Large intestine (tissue), 3 donors: ENCODE results near the gene CLEC2L. TPM values are rescaled to one million over a fixed set of nuclear protein-coding genes. Genes with fewer than 3 reads are reported as not detected.

ENCODE experiments used
- DNase-seq, 2 donors: peaks; one replicate each; pipeline versions ENCODE4 v3.0.0 to v3.0.0-alpha.2; 2013
- H3K27ac ChIP-seq: one replicate; pipeline ENCODE4 v1.5.1; 2013; ENCODE audit warnings: low read length
- H3K27me3 ChIP-seq: 2 replicates; pipeline ENCODE4 v1.6.1; 2013; ENCODE audit warnings: low read length; ENCODE audit not compliant: control insufficient read depth, insufficient read depth
- H3K36me3 ChIP-seq: 2 replicates; pipeline ENCODE4 v1.6.1; 2013; ENCODE audit warnings: low read length; ENCODE audit not compliant: control insufficient read depth, insufficient read depth
- H3K4me1 ChIP-seq: one replicate; pipeline ENCODE4 v1.6.1; 2013; ENCODE audit warnings: low read length; ENCODE audit not compliant: control insufficient read depth, insufficient read depth
- H3K4me3 ChIP-seq: one replicate; pipeline ENCODE4 v1.5.1; 2013; ENCODE audit warnings: low read length
- H3K9me3 ChIP-seq: one replicate; pipeline ENCODE4 v1.6.1; 2013; ENCODE audit warnings: mild to moderate bottlenecking, low read depth, low read length, moderate library complexity; ENCODE audit not compliant: control insufficient read depth
- WGBS: methylation state at CpG from one replicate; pipeline ENCODE4 v1.1.5; 2013; ENCODE audit warnings: low lambda C conversion rate; ENCODE audit not compliant: insufficient coverage; 5-methylcytosine and 5-hydroxymethylcytosine counted together
- polyA plus RNA-seq: library from polyadenylated mRNA; unstranded; fragments of 120-200 nt; gene quantifications from one replicate; pipeline ENCODE4 v1.2.1, GENCODE V29; 2013

CLEC2L gene
- polyA plus RNA-seq, 1 donor: 1.5 TPM

GRCh38 chr7:139567647-139568345 is 44.3 kb downstream of the CLEC2L start:
- Histone ChIP-seq H3K4me3 (no peak overlapping the region), H3K27ac (no peak overlapping the region), H3K36me3 (peaks cover 18% of the 10 kb centered on the region), H3K9me3 (no peaks in the 10 kb centered on the region), H3K27me3 (no peaks in the 10 kb centered on the region), H3K4me1 (no peaks in the 10 kb centered on the region)
- WGBS: 100% methylated on average over 1 of the region's 14 CpGs
- no peak for DNase-seq

DNA sequence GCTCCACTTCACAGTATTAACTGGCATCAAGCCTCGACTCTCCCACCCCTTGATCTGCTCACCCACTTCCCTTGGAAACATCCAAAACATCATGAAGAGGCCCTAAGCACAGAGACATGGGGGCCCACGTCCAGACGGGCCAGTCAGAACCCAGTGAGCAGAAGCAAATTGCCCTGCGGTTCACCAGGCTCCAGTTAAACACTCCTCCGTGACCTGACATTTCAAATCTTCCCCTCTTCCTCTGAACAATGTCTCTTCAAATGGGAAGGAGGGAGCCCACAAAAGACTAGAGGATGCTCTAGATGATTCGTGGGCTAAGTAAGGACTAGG is 44.8 kb downstream of the CLEC2L start:
- Histone ChIP-seq H3K36me3 (peaks cover 24% of the 10 kb centered on the region), H3K4me1 (no peaks in the 10 kb centered on the region), H3K27ac (no peak overlapping the region), H3K9me3 (no peaks in the 10 kb centered on the region), H3K4me3 (no peak overlapping the region), H3K27me3 (no peaks in the 10 kb centered on the region)
- DNase-seq: no peak
- whole genome bisulfite sequencing: no CpG with 5 or more reads among the region's 6 CpGs

GRCh38 chr7:139568813-139569490 is 45.5 kb downstream of the CLEC2L start:
- Histone ChIP-seq H3K4me3 (no peak overlapping the region), H3K4me1 (no peaks in the 10 kb centered on the region), H3K27me3 (no peaks in the 10 kb centered on the region), H3K27ac (no peak overlapping the region), H3K9me3 (no peaks in the 10 kb centered on the region), H3K36me3 (peaks cover 27% of the 10 kb centered on the region)
- no peak for DNase-seq
- WGBS: no CpG with 5 or more reads among the region's 12 CpGs

GRCh38 chr7:139570119-139570518 is 46.6 kb downstream of the CLEC2L start:
- Histone ChIP-seq H3K4me3 (no peak overlapping the region), H3K9me3 (no peaks in the 10 kb centered on the region), H3K4me1 (no peaks in the 10 kb centered on the region), H3K27me3 (no peaks in the 10 kb centered on the region), H3K36me3 (peaks cover 38% of the 10 kb centered on the region), H3K27ac (no peak overlapping the region)
- DNase-seq: no peak
- WGBS: no CpG with 5 or more reads among the region's 8 CpGs

- no peaks in the 10 kb centered on the region for H3K9me3 ChIP-seq
- H3K36me3 ChIP-seq: peaks cover 43% of the 10 kb centered on the region
- no peaks in the 10 kb centered on the region for H3K4me1 ChIP-seq
- no peak overlapping the region for H3K27ac ChIP-seq
- no peaks in the 10 kb centered on the region for H3K27me3 ChIP-seq
- WGBS: no CpG with 5 or more reads among the region's 5 CpGs
- H3K4me3 ChIP-seq: no peak overlapping the region
- no peak for DNase-seq
Measured at GRCh38 chr7:139570626-139571025, 47.1 kb downstream of the CLEC2L start.

DNA sequence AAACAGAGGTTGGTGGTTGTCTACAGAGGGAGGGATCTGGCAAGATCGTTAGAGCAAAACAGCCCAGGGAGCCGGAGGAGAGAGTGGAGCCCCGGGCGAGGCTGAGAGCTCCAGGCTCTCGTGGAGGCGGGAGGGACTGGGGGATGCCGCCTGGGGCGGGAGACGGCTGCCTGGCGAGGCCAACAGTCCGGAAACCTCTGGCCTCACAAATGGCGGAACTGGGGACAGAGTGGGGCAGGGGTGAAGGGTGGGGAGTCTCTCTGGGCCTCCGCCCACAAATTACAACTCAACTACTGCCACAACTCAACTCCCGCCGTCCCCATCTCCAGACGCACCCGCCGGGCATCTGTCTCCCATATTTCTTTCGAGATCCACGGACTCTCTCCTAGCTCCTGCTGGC is 47.7 kb downstream of the CLEC2L start:
- H3K9me3 ChIP-seq: no peaks in the 10 kb centered on the region
- WGBS: 100% methylated on average over 1 of the region's 20 CpGs
- no peak for DNase-seq

DNA sequence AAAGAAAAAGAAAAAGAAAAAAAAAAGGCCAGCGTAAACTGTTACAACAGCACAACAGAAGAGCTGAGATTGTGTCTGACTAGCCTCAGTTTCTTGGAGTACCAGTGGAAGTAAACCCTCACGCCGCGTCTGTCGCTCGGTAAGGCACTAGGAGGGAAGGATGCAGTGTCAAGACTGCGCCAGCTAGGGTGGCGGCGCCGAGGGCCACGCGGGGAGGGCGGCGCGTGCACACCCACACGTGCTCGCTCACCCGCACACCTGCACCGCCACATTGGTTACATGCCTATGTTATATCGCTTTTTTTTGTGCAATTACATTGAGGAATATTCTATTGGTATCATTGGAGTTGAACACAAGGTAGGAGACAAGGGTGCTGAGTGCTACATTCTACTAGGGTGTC is 48.2 kb downstream of the CLEC2L start:
- no peak for DNase-seq
- Histone ChIP-seq H3K9me3 (no peaks in the 10 kb centered on the region), H3K27me3 (no peaks in the 10 kb centered on the region), H3K4me1 (no peaks in the 10 kb centered on the region), H3K4me3 (no peak overlapping the region), H3K27ac (no peak overlapping the region), H3K36me3 (peaks cover 49% of the 10 kb centered on the region)
- WGBS: 100% methylated on average over 2 of the region's 20 CpGs

More for the DNA sequence above, 47.7 kb downstream of the CLEC2L start:
- H3K27ac ChIP-seq: no peak overlapping the region
- H3K36me3 ChIP-seq: peaks cover 48% of the 10 kb centered on the region
- H3K4me3 ChIP-seq: no peak overlapping the region
- H3K27me3 ChIP-seq: no peaks in the 10 kb centered on the region
- no peaks in the 10 kb centered on the region for H3K4me1 ChIP-seq

DNA sequence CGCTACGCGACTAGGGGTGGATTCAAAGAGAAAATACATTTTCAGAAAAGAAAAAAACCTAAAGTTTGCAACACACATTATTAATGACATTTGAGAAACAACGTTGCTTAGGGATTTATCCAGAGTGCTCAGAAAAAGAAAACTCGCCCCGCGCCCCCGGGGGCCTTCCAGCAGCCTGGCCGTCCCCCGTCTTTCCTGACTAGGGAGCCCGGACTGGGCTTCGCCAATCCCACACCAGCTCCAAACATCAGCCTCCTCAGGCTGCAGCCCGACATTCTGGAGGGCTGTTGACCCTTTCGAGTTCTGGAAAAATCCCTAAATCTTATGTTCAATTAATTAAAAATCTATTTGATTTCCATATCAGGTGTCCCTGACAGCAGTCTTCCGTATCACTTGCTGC is 48.6 kb downstream of the CLEC2L start:
- 100% methylated on average over 1 of the region's 15 CpGs for WGBS
- no peaks in the 10 kb centered on the region for H3K9me3 ChIP-seq
- no peak overlapping the region for H3K27ac ChIP-seq
- no peak overlapping the region for H3K4me3 ChIP-seq
- H3K4me1 ChIP-seq: no peaks in the 10 kb centered on the region
- H3K36me3 ChIP-seq: peaks cover 46% of the 10 kb centered on the region
- H3K27me3 ChIP-seq: no peaks in the 10 kb centered on the region
- no peak for DNase-seq

GRCh38 chr7:139572704-139573385 is 49.4 kb downstream of the CLEC2L start:
- WGBS: no CpG with 5 or more reads among the region's 38 CpGs
- Histone ChIP-seq H3K27ac (no peak overlapping the region), H3K4me1 (no peaks in the 10 kb centered on the region), H3K4me3 (no peak overlapping the region), H3K36me3 (peaks cover 46% of the 10 kb centered on the region), H3K9me3 (no peaks in the 10 kb centered on the region), H3K27me3 (no peaks in the 10 kb centered on the region)
- DNase-seq: no peak

DNA sequence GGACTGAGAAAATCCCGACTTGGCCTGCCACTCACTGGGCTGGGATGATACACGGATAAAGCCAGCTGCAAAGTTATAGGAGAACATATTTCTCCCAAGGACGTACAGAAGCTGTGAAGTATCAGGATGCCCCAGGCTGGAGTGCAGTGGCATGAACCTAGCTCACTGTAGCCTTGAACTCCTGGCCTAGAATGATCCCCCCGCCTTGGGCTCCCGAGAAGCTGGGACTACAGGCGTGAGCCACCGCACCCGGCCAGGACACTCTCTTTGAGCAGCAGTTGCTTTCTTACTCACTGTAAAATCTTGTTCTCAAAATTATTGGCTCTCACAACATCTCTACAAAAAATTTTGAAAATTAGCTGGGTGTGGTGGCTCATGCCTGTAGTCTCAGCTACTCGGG is 50.4 kb downstream of the CLEC2L start:
- DNase-seq: no peak
- no CpG with 5 or more reads among the region's 9 CpGs for WGBS
- Histone ChIP-seq H3K4me3 (no peak overlapping the region), H3K27ac (no peak overlapping the region), H3K4me1 (no peaks in the 10 kb centered on the region), H3K36me3 (peaks cover 45% of the 10 kb centered on the region), H3K27me3 (no peaks in the 10 kb centered on the region), H3K9me3 (no peaks in the 10 kb centered on the region)
